Central memory CD4-positive, alpha-beta T cell (primary cell): ENCODE results near the gene THAP7.

ENCODE experiments used
- DNase-seq: peaks from one replicate; pipeline ENCODE4 v3.0.0; 2022

Gene THAP7

DNA sequence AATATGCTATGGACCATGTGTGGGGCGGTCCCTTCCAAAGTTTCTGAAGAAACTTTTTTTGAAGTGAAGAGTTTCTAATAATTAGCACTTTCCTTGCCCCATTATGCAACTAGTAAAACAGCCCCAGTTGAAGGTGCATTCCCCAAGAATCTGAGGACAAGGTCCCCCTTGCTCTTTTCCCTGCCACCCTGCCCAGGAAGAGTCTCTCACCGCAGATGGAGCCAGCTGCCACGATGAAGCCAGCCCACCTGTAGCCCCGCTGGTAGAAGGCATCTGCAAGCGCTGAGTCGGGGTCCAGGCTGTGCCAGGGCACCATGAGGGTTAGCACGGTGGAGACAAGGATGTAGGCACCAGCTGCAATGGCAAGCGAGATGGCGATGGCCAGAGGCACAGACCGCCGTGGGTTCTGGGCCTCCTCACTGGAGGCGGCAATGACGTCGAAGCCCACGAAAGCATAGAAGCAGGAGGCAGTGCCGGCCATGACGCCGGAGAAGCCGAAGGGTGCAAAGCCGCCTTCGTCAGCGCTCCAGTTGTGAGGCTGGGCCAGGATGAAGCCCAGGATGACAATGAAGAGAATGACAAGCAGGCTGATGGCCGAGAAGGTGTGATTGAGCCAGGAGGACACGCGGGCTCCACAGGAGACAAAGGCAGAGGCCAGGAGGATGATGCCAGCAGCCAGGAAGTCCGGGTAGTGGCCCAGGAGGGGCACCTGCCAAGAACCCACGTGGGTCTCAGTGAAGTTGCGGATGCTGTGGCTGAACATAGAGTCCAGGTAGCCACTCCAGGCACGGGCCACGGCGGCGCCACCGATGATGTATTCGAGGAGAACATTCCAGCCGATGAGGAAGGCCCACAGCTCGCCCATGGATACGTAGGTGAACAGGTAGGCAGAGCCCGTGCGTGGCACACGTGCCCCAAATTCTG, 29.0 kb upstream of the THAP7 start:
- no peak for DNase-seq

DNA sequence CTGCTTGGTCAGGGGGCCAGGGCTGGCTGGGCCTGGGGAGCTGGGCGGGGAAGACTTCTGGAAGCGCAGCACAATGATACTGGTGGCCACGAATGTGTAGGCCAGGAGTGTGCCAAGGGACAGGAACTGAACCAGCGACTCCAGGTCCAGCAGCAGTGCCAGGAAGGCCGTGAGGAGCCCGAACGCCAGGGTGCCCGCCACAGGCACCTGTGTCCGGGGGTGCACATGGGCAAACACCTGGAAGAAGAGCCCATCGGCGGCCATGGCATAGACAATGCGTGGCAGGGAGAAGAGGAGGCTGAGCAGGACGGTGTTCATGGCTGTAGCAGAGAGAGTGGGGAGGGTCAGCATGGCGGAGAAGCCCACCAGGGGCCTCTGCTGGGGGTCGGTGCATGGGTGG, 28.1 kb upstream of the THAP7 start:
- DNase-seq = no peak

DNA sequence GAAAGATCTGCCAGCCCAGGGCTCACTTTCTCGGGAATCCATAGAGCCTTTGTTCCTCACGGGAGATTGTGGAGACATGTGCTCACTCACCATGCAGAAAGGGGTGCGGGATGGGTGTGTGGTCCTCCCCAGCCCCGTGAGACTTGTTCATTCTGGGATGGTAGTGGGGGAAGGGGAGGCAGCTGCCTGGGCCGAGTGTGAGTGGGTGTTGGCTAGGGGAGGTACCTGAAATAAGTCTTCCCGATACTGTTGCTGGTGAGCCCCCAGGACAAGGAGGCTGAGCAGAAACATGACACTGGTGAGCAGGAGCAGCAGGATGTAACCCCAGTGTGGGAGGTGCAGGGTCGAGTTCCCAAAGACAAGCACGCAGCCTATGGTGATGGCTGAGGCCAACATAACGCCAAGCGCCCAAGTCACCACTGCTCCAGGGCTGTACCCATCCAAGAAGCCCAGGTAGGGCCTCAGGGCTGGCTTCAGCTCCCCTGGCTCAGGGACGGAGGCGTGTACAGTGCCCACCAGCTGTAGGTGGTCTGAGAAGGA, 27.6 kb upstream of the THAP7 start:
- DNase-seq = no peak

DNA sequence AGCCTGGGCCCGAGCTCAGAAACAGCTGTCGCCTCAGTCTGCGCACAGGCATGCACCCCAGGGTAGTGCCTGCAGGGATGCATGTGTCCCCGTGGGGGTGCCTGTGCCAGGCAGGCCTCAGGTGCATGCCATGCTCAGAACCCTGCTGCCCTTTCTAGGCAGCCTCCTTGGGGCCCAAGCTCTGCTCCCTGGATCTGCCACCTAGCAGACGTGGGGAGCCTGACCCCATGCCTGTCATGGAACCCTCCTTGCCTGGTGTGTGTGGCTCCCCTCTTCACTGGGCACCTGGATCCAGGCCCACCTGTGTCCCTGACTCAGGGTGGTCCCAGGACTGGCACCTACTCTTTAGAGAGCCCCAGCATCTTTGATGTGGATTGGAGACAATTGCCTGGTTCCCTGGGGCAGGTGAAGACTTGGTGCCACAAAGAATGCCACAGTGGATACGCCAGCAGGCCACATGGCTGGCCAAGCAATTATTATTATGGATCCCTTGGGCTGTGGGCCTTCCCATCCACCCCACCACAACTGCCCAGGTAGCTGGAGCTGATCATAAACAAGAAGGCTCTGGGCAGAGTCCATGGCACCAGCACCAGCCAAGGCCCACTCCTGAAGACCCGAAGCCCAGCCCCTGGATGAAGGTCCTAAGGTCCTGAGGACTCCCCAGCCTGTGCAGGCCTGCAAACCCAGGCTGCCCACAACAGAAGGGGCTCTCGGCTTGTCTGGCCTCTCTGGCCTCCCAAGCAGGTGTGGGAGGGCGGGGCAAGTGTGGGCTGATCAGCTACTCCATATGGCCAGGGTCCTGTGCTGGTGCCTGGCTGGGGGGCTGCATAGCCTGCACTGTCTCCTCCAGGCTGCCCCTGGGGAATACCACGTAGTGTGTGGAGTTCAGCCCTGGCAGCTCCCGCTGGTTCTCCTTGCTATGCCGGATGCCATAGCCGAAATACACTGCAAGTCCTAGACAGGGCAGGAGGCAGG, 26.6 kb upstream of the THAP7 start:
- no peak for DNase-seq

DNA sequence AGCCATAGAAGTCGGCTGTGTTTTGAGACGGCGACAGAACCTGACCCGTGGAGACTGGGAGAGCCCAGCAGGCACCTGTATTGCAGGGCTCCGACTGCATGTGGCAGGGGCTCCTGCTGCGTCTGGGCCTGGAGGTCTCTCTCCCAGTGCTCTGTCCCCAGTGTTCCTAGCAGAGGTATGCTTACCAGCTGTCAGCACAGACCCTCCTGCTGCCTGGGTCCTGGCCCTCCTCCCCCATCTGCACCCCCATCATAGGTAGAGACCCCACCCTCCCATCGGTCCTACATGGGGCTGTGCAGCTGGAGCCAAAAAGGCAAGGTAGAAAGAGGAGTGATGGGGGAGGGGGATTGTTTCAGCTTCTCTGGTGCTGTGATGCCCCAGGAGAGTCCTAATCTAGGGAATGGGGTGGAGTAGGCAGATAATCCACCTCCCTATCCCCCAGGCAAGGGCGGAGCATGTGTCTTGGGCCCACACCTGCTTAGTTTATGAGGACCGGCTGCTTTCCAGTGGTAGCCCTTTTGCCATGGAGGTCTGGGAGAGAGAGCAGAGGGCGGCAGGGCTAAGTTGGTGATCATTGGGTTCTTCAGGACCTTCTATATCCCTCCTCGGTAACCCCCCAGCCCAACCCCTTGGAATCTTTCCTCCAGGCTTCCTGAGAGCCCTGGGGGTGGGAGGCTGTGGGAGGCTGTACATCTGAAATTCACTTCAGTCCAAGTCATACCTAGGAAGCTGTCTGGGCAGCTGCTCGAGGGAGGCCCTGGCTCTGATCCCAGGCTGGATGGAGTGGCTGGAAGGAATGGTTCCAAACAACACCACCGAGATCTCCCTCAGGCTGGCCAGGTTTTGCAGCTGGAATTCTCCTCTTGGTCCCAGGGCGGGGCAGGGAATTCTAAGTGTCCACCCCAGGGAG, 25.1 kb upstream of the THAP7 start:
- DNase-seq = no peak

DNA sequence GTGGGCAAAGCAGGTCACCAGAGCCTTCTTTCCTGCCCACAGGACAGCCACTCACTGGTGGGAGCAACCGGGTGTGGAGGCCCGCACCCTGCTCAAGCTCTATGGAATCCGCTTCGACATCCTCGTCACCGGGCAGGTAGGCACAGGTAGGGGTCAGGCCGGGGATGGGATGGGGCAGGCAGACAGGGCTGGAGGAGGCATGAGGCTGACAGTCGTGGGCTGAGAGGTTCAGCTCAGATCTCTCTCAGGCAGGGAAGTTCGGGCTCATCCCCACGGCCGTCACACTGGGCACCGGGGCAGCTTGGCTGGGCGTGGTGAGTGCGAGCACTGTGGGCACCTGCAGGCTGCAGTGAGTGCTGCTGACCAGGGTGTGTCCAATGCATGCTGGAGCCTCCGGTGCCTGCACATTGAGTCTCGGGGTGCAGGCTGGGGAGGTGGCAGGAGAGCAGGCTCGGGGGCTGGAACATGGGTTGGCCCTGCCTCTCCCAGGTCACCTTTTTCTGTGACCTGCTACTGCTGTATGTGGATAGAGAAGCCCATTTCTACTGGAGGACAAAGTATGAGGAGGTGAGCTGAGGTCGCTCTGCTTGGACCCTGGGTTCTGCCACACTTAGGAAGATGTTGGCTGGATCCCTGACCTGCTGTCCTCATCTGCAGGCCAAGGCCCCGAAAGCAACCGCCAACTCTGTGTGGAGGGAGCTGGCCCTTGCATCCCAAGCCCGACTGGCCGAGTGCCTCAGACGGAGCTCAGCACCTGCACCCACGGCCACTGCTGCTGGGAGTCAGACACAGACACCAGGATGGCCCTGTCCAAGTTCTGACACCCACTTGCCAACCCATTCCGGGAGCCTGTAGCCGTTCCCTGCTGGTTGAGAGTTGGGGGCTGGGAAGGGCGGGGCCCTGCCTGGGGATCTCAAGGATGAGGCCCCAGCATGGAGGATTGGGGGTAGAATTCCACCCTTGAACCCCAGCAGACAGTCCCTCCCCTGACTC, 24.1 kb upstream of the THAP7 start:
- no peak for DNase-seq

DNA sequence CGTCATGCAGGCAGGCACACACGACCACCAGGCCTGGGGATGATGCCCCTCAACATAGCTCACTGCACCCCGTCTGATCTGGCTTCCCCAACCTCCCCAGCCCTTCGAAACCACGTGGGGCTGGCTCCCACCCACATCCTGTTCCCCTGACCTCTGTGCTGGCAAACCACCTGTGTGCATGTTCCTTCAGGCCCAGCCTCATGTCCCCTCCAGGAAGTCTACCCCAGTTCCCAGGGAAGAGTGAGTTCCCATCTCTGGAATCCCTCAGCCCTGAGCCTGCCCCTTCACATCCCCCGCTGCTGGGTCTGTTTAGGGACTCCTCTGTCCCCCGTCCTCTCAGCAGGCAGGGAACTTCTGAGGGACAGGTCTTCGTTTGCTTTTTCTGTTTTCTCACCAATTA, 23.3 kb upstream of the THAP7 start:
- no peak for DNase-seq

DNA sequence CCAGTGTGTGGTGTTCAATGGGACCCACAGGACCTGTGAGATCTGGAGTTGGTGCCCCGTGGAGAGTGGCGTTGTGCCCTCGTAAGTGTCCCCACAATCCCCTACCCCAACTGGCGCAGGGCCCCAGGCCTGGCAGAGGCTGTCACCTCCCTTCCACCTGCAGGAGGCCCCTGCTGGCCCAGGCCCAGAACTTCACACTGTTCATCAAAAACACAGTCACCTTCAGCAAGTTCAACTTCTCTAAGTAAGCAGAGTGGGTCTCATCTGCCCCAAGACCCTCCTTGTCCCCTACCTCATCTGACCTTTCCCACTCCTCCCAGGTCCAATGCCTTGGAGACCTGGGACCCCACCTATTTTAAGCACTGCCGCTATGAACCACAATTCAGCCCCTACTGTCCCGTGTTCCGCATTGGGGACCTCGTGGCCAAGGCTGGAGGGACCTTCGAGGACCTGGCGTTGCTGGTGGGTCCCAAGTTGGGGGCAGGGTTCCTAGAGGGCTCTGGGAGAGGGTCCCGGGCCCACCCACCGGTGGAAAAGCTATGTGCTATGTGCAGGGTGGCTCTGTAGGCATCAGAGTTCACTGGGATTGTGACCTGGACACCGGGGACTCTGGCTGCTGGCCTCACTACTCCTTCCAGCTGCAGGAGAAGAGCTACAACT, 21.2 kb upstream of the THAP7 start:
- DNase-seq = no peak

DNA sequence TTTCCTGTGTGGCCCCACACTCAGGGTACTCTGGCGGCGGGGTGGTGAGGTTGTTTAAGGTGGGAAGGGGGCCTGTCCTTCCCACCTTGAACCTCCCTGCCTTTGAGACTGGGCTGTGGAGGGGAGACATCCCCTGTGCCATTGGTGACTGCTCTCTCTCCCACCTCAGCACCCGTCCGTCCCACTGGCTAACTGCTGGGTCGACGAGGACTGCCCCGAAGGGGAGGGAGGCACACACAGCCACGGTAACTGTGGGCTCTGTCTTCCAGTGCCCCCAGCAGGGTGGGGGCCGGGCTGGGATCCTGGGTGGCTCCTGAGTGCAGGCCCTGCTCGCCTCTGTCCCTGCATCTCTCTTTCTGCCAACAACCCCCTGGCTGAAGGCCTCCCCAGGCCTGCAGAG, 20.6 kb upstream of the THAP7 start:
- no peak for DNase-seq

DNA sequence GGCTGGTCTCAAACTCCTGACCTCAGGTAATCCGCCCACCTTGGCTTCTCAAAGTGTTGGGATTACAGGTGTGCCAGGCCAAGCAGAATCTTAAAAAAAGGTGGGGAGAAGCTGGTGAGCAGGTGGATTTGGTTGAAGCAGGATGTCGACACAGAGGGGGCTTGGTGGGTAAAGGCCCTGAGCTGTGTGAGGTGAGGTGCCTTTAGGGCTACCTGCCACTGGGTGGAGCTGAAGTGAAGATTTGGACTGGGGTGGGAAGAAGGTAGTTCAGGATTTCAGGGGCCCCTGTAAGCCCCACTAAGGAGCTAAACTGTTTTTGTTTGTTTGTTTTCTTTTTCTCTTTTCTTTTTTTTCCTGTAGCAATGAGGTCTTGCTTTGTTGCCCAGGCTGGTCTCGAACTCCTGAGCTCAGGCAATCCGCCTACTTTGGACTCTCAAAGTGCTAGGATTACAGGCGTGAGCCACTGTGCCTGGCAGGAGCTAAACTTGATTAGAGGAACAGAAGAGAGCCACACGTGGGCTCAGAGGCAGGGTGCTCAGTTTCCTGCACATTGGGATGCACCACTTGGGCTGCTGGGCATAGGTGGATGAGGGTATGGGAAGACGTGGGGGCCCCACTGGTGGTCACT, 19.0 kb upstream of the THAP7 start:
- no peak for DNase-seq

DNA sequence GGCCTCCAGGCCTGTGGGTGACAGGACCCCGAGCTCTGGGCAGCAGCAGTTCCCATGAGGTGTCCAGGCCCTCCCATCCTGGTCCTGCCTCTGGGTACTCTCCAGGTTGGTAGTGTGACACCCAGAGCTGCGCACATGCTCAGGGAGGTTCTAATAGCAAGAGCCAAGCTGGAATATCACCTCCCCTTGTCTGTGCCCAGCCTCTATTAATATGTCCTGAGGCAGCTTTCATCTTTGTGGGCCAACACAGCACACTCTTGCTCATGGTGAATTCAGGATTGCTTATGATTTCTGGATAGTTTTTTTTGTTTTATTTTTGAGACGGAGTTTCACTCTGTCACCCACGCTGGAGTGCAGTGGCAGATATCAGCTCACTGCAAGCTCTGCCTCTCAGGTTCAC, 16.4 kb upstream of the THAP7 start:
- DNase-seq = no peak

DNA sequence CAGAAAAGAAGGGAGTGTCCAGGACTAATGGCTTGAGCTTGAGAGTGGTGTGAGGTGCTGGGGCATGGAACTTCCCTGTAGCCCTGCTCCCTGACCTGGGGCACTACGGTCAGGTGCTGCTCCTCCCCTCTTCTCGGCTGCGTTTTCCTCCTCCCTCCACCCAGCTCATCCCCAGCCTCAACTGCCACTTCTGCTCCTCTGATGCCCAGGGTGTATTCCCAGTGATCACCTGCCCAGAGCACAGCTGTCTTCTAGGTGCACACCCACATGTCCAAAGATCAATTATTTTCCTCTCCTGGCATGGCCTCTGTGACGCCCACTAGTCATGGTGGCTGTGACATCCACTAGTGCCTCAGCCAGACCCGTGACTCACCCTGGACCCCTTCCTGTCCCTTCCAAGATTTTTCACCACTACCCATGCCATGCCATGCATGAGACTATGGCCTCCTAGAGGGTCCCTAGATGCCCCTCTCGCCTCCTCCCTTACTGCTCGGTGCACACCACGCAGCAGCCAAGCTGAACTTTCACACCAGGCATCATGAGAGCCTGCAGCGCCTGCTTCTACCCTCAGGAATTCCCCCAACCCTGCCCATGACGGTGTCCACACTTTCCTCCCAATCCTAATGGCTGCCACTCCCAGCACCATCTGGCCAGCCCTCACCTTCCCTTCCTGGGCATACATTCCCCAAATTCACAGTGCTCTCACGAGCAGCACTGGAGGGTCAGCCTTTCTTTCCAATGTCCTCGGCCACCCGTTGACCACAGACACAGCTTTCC, 14.9 kb upstream of the THAP7 start:
- DNase-seq = no peak

DNA sequence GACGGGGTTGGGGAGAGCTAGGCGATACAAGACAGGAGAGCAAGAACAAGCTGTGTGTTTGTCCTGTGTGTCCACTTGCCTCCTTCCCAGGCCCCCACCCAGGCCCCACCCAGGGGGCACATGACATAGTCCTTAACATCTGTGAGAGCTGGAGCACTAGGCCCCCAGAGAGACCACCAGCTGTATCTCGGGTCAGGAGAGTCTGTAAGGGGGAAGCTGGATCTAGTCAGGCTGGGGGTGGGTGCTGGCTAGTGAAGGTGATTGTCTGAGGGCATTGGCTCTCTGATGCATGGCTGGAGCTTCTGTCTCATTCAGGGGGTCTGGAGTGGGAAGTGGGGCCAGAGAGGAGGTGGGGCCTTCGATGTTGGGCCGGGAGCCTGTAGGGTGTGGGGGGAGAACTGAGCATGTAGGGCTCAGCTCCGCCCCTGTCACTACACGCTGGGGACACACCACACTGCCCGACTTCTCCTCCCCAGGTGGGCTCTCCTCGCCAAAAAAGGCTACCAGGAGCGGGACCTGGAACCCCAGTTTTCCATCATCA, 13.6 kb upstream of the THAP7 start:
- DNase-seq = no peak

DNA sequence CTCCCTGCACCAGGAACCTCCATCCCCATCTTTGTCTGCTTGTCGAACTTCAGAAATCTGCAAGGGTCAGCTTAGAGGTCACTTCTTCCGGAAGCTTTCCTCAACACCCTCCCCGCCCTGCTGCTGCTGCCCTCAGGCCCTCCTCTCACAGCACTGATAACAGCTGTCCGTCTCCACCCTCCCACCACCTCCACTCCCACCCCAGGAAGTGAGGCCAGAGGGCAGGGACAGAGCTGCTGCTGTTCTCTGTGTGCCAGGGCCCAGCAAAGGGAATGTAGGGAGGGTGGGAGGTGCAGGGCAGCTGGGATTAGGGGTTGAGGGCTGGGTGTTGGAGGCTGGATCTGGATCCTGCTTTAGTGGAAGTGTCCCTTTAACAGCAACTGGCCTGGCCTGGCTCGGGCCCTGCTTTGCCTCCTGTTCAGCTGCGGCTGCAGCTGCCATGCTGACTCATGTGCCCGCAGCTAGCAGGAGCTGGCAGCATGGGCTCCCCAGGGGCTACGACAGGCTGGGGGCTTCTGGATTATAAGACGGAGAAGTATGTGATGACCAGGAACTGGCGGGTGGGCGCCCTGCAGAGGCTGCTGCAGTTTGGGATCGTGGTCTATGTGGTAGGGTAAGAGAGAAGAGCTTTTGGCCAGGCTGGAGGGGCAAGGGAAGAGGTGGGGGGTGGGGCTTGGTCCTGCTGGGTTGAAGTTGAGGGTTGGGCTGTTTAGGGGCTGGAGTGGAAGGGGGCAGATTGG, 13.0 kb upstream of the THAP7 start, which contains the start of gene P2RX6:
P2RX6 (plus strand) TSS at position 440 of the 740 bp plus-strand sequence; CDS start at position 450, 10 bp downstream.
- DNase-seq = no peak

DNA sequence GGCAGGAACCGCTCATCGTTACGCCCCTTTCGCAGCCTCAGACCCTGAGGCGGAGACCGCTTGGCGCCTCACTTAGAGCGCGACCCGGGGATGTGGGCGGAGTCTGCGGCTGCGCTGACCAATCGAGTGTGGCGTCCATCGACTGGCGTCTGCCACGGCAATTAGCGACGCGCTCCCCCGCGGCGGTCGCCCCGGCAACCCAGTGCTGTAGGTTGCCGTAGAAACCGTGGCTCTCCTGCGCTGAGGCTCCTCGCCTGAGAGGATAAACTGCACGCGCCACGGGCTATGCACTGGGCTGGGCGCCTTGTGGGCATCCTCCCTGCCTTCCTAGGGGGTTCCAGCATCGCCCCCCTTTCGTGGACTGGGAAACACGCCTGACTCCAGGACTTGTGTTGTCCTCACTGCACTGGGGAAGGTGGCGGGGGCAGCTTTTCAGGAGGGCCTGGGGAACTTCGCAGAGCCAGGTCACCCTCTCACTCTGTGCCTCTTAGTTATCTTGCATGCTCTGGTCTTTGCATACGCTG, 12.3 kb upstream of the THAP7 start:
- peak; percentile 84 for DNase-seq

DNA sequence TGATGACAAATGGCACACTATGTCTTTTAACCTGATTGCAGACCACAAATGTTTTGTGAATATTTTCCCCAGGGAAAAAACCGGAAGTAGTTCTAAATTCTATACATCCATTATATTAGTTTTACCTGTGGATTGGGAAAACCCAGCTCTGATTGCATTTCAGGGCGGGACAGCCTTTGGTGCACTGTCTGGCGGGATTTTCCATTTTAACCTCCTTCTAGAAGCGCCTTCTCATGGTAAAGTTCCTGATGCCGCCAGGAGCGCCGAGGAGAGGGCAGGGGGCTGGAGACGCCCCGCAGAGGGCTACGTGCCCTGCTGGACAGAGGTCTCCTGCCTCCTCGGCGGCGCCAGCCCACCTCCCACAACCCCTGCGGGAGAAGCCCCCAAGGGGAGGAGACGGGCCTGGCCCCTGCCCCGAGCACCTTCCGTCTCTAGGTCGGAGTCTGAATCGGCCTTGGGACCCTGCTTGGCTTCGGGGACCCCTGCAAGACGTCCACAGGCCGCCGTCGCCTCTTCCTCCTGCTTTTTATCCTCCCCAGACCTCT, 11.8 kb upstream of the THAP7 start:
- no peak for DNase-seq
